Measurements from ENCODE around the gene TXNRD3.
"Not testable (repeated sequence)": the region's sequence is repeated elsewhere in the genome, so short reads cannot be mapped to it uniquely, and the experiment has no call there.

Gene TXNRD3

GRCh38 chr3:126638790-126639189 lies 16.1 kb downstream of the TXNRD3 start:
- DNase-seq: no peak

GRCh38 chr3:126636436-126636835 lies 18.5 kb downstream of the TXNRD3 start:
- DNase-seq: no peak

- no peak for DNase-seq
Measured at GRCh38 chr3:126634803-126635202, 20.1 kb downstream of the TXNRD3 start.

GRCh38 chr3:126630020-126630419 lies 24.9 kb downstream of the TXNRD3 start:
- DNase-seq: no peak

- DNase-seq: not testable (repeated sequence)
Measured at GRCh38 chr3:126625735-126626134, 29.2 kb downstream of the TXNRD3 start.

- DNase-seq: no peak
Measured at GRCh38 chr3:126622694-126623093, 32.2 kb downstream of the TXNRD3 start.

GRCh38 chr3:126621627-126622345 lies 33.1 kb downstream of the TXNRD3 start:
- no peak for DNase-seq

GRCh38 chr3:126621171-126621570 lies 33.8 kb downstream of the TXNRD3 start:
- DNase-seq: no peak

GRCh38 chr3:126620738-126621137 lies 34.2 kb downstream of the TXNRD3 start:
- no peak for DNase-seq

- DNase-seq: no peak
Measured at GRCh38 chr3:126618760-126619159, 36.2 kb downstream of the TXNRD3 start.

GRCh38 chr3:126618021-126618420 lies 36.9 kb downstream of the TXNRD3 start:
- no peak for DNase-seq

GRCh38 chr3:126617571-126617970 lies 37.4 kb downstream of the TXNRD3 start:
- no peak for DNase-seq

- DNase-seq: no peak
Measured at GRCh38 chr3:126616931-126617330, 38.0 kb downstream of the TXNRD3 start.

GRCh38 chr3:126613479-126614188 lies 41.3 kb downstream of the TXNRD3 start:
- no peak for DNase-seq

GRCh38 chr3:126612479-126613205 lies 42.3 kb downstream of the TXNRD3 start:
- DNase-seq: no peak

GRCh38 chr3:126609909-126610308 lies 45.0 kb downstream of the TXNRD3 start:
- no peak for DNase-seq

GRCh38 chr3:126607214-126607908 lies 47.6 kb downstream of the TXNRD3 start:
- peak; percentile 8 for DNase-seq

- no peak for DNase-seq
Measured at GRCh38 chr3:126606001-126606400, 48.9 kb downstream of the TXNRD3 start.

- no peak for DNase-seq
Measured at GRCh38 chr3:126604691-126605090, 50.2 kb downstream of the TXNRD3 start.

GRCh38 chr3:126599101-126599500 lies 55.8 kb downstream of the TXNRD3 start:
- no peak for DNase-seq

GRCh38 chr3:126595479-126595878 lies 59.4 kb downstream of the TXNRD3 start:
- DNase-seq: not testable (repeated sequence)

GRCh38 chr3:126591515-126591914 lies 63.4 kb downstream of the TXNRD3 start:
- not testable (repeated sequence) for DNase-seq

- no peak for DNase-seq
Measured at GRCh38 chr3:126582311-126582710, 72.6 kb downstream of the TXNRD3 start.

All from CD4-positive, alpha-beta T cell treated with Interferon gamma for 1 hour (primary cell).